HepG2 (cell line): Measurements from ENCODE around the gene PPP2R5D. TPM values are rescaled to one million over a fixed set of nuclear protein-coding genes. Genes with fewer than 3 reads are reported as not detected.

ENCODE experiments used
- ADNP ChIP-seq: sonication (generic); formaldehyde crosslinking; IDR thresholded peaks from 2 replicates; pipeline ENCODE4 v1.4.0; 2020; ENCODE audit warnings: missing genetic modification reagents
- FOXA3 ChIP-seq: IDR thresholded peaks from 2 replicates; pipeline ENCODE4 v1.6.1; 2016; ENCODE audit warnings: missing genetic modification reagents, missing compliant biosample characterization
- ZFP36L2 ChIP-seq: sonication (generic); formaldehyde crosslinking; IDR thresholded peaks from 2 replicates; pipeline ENCODE4 v1.4.0; 2020; ENCODE audit warnings: missing genetic modification reagents
- ZNF614 ChIP-seq: IDR thresholded peaks from 2 replicates; pipeline ENCODE4 v1.6.1; 2018; ENCODE audit warnings: missing biosample characterization, missing genetic modification reagents, inconsistent platforms, borderline replicate concordance
- ZNF724P ChIP-seq: sonication (generic); formaldehyde crosslinking; IDR thresholded peaks from 2 replicates; pipeline ENCODE4 v1.8.0; 2022; ENCODE audit warnings: missing genetic modification reagents, borderline replicate concordance
- ZNF749 ChIP-seq: sonication (generic); formaldehyde crosslinking; IDR thresholded peaks from 2 replicates; pipeline ENCODE4 v1.8.0; 2022; ENCODE audit warnings: mild to moderate bottlenecking, missing genetic modification reagents, moderate library complexity, borderline replicate concordance
- ZSCAN31 ChIP-seq: sonication (generic); formaldehyde crosslinking; IDR thresholded peaks from 2 replicates; pipeline ENCODE4 v1.5.0; 2020; ENCODE audit warnings: low read depth, mild to moderate bottlenecking, missing genetic modification reagents
- polyA plus RNA-seq, 8 experiments: library from polyadenylated mRNA; depleted of rRNA in 3 of 8; stranded (reverse) in 7 of 8; unstranded in 1 of 8; fragments of >200 nt; fragmentation: Illumina TruSeq in 4 of 8; extraction: Trizol in 4 of 8; gene quantifications; 2 replicates each; pipeline versions ENCODE4 v1.2.1 to v1.2.3, GENCODE V29; 2011 to 2016; ENCODE audit warnings: low read depth in 4 of 8, missing spikeins in 1 of 8, mixed read lengths in 1 of 8; ENCODE audit not compliant: insufficient read depth in 1 of 8
- total RNA-seq, 5 experiments: library from RNA; depleted of rRNA; stranded (reverse); fragments of >200 nt; fragmentation: Illumina TruSeq; extraction: Trizol; gene quantifications; 2 replicates each; pipeline ENCODE4 v1.2.3, GENCODE V29; 2016; ENCODE audit warnings: low read depth in 1 of 5
- TF ChIP-seq, protein P1 (sequence below), 2 experiments: sonication (generic) in 1 of 2; formaldehyde crosslinking in 1 of 2; IDR thresholded peaks; 2 replicates each; pipeline versions ENCODE4 v1.4.0 to v1.6.1; 2016 to 2020; ENCODE audit warnings: borderline replicate concordance in 1 of 2, low read depth in 1 of 2, mild to moderate bottlenecking in 1 of 2, missing genetic modification reagents in 1 of 2
- TF ChIP-seq, protein P2 (sequence below), 2 experiments: IDR thresholded peaks; 2 replicates each; pipeline ENCODE4 v1.6.1; 2011 to 2012; ENCODE audit warnings: low read length in 2 of 2, borderline replicate concordance in 1 of 2, low read depth in 1 of 2, mild to moderate bottlenecking in 1 of 2, moderate library complexity in 1 of 2
- TF ChIP-seq, protein P3 (sequence below): sonication (generic); formaldehyde crosslinking; IDR thresholded peaks from 2 replicates; pipeline ENCODE4 v1.4.0; 2020; ENCODE audit warnings: mild to moderate bottlenecking, missing genetic modification reagents
- TF ChIP-seq, protein P4 (sequence below): sonication (generic); formaldehyde crosslinking; IDR thresholded peaks from 2 replicates; pipeline ENCODE4 v1.4.0; 2020; ENCODE audit warnings: low read depth, mild to moderate bottlenecking, missing genetic modification reagents
- TF ChIP-seq, protein P5 (sequence below): sonication (generic); formaldehyde crosslinking; IDR thresholded peaks from 2 replicates; pipeline ENCODE4 v1.4.0; 2020; ENCODE audit warnings: missing genetic modification reagents
- TF ChIP-seq, protein P6 (sequence below): sonication (generic); formaldehyde crosslinking; IDR thresholded peaks from 2 replicates; pipeline ENCODE4 v1.4.0; 2020; ENCODE audit warnings: missing genetic modification reagents

Gene PPP2R5D
- total and polyA plus RNA-seq, 2 of the 13 experiments (the other 11 are each of a cell fraction or from before 2014, with no cell fraction given) = 53.7 to 60.4 TPM

DNA sequence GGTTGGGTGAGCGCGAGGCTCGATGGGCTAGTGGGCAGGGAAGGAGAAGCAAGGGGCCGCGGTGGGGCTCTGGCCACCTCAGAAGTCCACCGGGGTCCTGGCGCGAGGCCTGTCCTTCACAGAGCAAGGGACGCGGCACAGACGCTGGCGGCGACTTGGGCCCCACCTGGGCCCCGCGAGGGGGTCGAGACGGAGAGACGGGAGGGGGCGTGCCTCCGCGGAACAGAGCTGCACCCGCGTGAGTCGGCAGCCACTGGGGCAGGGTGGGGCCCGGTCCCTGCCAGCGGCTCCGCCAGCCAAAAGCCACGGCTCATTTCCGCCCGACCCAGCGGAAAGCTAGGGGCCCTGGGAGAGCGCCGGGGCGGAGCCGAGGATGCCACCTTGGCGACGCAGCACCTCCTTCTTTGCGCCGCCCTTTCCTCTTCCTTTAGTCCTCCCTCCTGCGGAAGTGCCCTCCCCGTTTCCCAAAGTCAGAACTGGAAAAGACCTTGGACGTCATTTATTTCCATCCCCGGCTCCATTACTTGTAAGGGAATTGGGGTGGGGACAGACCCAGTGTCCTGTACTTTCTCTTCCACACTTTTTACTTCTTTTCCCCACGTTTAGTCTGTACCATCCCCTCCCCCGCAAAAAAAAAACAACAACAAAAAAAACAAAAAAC is 69.3 kb downstream of the PPP2R5D start, which contains the start of gene CUL7 (continued):
- TF ChIP-seq, protein P1, sequence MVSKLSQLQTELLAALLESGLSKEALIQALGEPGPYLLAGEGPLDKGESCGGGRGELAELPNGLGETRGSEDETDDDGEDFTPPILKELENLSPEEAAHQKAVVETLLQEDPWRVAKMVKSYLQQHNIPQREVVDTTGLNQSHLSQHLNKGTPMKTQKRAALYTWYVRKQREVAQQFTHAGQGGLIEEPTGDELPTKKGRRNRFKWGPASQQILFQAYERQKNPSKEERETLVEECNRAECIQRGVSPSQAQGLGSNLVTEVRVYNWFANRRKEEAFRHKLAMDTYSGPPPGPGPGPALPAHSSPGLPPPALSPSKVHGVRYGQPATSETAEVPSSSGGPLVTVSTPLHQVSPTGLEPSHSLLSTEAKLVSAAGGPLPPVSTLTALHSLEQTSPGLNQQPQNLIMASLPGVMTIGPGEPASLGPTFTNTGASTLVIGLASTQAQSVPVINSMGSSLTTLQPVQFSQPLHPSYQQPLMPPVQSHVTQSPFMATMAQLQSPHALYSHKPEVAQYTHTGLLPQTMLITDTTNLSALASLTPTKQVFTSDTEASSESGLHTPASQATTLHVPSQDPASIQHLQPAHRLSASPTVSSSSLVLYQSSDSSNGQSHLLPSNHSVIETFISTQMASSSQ (IDR thresholded peaks at IDR 0.05; ENCODE audit: low read depth) = no peak
- TF ChIP-seq, protein P1 (CRISPR knock-in tag; IDR thresholded peaks at IDR 0.05; ENCODE audit: borderline replicate concordance) = peak; percentile 78; the same call in 1 of the 2 replicates
- TF ChIP-seq ZNF724P (CRISPR knock-in tag) = peak; percentile 85
- TF ChIP-seq, protein P2, sequence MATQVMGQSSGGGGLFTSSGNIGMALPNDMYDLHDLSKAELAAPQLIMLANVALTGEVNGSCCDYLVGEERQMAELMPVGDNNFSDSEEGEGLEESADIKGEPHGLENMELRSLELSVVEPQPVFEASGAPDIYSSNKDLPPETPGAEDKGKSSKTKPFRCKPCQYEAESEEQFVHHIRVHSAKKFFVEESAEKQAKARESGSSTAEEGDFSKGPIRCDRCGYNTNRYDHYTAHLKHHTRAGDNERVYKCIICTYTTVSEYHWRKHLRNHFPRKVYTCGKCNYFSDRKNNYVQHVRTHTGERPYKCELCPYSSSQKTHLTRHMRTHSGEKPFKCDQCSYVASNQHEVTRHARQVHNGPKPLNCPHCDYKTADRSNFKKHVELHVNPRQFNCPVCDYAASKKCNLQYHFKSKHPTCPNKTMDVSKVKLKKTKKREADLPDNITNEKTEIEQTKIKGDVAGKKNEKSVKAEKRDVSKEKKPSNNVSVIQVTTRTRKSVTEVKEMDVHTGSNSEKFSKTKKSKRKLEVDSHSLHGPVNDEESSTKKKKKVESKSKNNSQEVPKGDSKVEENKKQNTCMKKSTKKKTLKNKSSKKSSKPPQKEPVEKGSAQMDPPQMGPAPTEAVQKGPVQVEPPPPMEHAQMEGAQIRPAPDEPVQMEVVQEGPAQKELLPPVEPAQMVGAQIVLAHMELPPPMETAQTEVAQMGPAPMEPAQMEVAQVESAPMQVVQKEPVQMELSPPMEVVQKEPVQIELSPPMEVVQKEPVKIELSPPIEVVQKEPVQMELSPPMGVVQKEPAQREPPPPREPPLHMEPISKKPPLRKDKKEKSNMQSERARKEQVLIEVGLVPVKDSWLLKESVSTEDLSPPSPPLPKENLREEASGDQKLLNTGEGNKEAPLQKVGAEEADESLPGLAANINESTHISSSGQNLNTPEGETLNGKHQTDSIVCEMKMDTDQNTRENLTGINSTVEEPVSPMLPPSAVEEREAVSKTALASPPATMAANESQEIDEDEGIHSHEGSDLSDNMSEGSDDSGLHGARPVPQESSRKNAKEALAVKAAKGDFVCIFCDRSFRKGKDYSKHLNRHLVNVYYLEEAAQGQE (IDR thresholded peaks at IDR 0.05; ENCODE audit: borderline replicate concordance in 1 of 2, low read depth in 1 of 2, low read length in 2 of 2) = peak in 1 of 2 experiments; percentile 63; a peak in 1 of 4 replicates
- TF ChIP-seq, protein P3, sequence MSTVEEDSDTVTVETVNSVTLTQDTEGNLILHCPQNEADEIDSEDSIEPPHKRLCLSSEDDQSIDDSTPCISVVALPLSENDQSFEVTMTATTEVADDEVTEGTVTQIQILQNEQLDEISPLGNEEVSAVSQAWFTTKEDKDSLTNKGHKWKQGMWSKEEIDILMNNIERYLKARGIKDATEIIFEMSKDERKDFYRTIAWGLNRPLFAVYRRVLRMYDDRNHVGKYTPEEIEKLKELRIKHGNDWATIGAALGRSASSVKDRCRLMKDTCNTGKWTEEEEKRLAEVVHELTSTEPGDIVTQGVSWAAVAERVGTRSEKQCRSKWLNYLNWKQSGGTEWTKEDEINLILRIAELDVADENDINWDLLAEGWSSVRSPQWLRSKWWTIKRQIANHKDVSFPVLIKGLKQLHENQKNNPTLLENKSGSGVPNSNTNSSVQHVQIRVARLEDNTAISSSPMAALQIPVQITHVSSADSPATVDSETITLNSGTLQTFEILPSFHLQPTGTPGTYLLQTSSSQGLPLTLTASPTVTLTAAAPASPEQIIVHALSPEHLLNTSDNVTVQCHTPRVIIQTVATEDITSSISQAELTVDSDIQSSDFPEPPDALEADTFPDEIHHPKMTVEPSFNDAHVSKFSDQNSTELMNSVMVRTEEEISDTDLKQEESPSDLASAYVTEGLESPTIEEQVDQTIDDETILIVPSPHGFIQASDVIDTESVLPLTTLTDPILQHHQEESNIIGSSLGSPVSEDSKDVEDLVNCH (CRISPR knock-in tag) = peak; percentile 75; the same call in 1 of the 2 replicates
- TF ChIP-seq, protein P4, sequence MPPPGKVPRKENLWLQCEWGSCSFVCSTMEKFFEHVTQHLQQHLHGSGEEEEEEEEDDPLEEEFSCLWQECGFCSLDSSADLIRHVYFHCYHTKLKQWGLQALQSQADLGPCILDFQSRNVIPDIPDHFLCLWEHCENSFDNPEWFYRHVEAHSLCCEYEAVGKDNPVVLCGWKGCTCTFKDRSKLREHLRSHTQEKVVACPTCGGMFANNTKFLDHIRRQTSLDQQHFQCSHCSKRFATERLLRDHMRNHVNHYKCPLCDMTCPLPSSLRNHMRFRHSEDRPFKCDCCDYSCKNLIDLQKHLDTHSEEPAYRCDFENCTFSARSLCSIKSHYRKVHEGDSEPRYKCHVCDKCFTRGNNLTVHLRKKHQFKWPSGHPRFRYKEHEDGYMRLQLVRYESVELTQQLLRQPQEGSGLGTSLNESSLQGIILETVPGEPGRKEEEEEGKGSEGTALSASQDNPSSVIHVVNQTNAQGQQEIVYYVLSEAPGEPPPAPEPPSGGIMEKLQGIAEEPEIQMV (CRISPR knock-in tag) = peak; percentile 92
- TF ChIP-seq, protein P5, sequence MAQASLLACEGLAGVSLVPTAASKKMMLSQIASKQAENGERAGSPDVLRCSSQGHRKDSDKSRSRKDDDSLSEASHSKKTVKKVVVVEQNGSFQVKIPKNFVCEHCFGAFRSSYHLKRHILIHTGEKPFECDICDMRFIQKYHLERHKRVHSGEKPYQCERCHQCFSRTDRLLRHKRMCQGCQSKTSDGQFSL (CRISPR knock-in tag) = no peak; the same call in 1 of the 2 replicates
- peak; percentile 74 for TF ChIP-seq FOXA3
- no peak; the same call in 1 of the 2 replicates for TF ChIP-seq ZFP36L2 (CRISPR knock-in tag)
- TF ChIP-seq ZNF749 (CRISPR knock-in tag) = peak; percentile 94; the same call in 1 of the 2 replicates
- TF ChIP-seq, protein P6, sequence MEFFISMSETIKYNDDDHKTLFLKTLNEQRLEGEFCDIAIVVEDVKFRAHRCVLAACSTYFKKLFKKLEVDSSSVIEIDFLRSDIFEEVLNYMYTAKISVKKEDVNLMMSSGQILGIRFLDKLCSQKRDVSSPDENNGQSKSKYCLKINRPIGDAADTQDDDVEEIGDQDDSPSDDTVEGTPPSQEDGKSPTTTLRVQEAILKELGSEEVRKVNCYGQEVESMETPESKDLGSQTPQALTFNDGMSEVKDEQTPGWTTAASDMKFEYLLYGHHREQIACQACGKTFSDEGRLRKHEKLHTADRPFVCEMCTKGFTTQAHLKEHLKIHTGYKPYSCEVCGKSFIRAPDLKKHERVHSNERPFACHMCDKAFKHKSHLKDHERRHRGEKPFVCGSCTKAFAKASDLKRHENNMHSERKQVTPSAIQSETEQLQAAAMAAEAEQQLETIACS = no peak
- peak; percentile 96 for TF ChIP-seq ZNF614 (CRISPR knock-in tag)
- TF ChIP-seq ADNP (CRISPR knock-in tag) = no peak
- TF ChIP-seq ZSCAN31 = peak; percentile 89
